Ectodermal cell (in vitro differentiated cells): ENCODE results near the gene DNAJB7. TPM values are rescaled to one million over a fixed set of nuclear protein-coding genes. Genes with fewer than 3 reads are reported as not detected.

Source experiments
- H3K27ac ChIP-seq: 2 replicates; pipeline ENCODE4 v1.7.0; 2013; ENCODE audit warnings: mild to moderate bottlenecking, low read depth, low read length; ENCODE audit not compliant: insufficient read depth, poor library complexity, severe bottlenecking
- H3K27me3 ChIP-seq: 2 replicates; pipeline ENCODE4 v1.7.0; 2013; ENCODE audit warnings: mild to moderate bottlenecking, low read length; ENCODE audit not compliant: insufficient read depth, control insufficient read depth, poor library complexity, severe bottlenecking
- H3K36me3 ChIP-seq: one replicate; pipeline ENCODE4 v1.7.0; 2013; ENCODE audit warnings: low read length; ENCODE audit not compliant: control insufficient read depth, insufficient read depth
- H3K4me1 ChIP-seq: one replicate; pipeline ENCODE4 v1.7.0; 2013; ENCODE audit warnings: low read length; ENCODE audit not compliant: control insufficient read depth, insufficient read depth
- H3K4me3 ChIP-seq: 2 replicates; pipeline ENCODE4 v1.7.0; 2013; ENCODE audit warnings: low read depth, low read length, control low read depth; ENCODE audit not compliant: insufficient read depth
- H3K9me3 ChIP-seq: 2 replicates; pipeline ENCODE4 v1.7.0; 2013; ENCODE audit warnings: mild to moderate bottlenecking, low read length, moderate library complexity; ENCODE audit not compliant: control insufficient read depth
- WGBS, 2 experiments: methylation state at CpG; one replicate each; pipeline ENCODE4 v1.1.7; 2013; ENCODE audit warnings: missing lambda C conversion rate in 2 of 2; 5-methylcytosine and 5-hydroxymethylcytosine counted together
- polyA plus RNA-seq, 4 experiments: library from polyadenylated mRNA; stranded (reverse); fragments of 50-300 nt; gene quantifications; one replicate each; pipeline ENCODE4 v1.2.3, GENCODE V29; 2013

DNAJB7 gene
- polyA plus RNA-seq (2013, experiment 1 of 4) = not detected
- polyA plus RNA-seq (2013, experiment 2 of 4) = not detected
- not detected for polyA plus RNA-seq (2013, experiment 3 of 4)
- polyA plus RNA-seq (2013, experiment 4 of 4) = not detected

DNA sequence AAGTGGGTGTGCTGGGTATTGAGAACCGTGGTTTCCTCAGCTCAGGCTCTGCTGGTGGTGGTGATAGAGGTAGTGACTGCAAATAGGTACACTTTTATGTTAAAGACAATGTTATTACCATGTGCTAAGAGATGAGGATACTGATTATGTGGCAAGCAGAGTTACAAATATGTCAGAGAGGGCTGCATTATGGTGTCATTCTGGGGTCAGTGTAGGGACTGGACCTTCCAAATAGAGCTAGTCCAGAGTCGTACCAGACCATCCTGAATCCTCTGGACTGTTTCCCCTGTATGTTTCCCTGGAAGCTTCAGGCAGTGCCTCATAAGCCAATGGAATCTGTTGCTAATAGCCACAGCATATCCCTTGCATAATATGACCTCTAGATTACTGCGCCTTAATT lies at the start of gene DNAJB7:
TSS of gene DNAJB7 (minus strand) at position 101 of the 400 bp plus-strand sequence. CDS start 119 bp downstream, outside the sequence.
- Histone ChIP-seq H3K9me3 (no peaks in the 10 kb centered on the region), H3K4me3 (no peak within 1 kb of the TSS), H3K4me1 (peaks cover 4% of the 10 kb centered on the region), H3K27me3 (no peaks in the 10 kb centered on the region), H3K36me3 (no peaks in the 10 kb centered on the region), H3K27ac (no peak within 1 kb of the TSS)
- WGBS, 2 experiments = 94 to 95% methylated on average over 3 of the region's 3 CpGs

DNA sequence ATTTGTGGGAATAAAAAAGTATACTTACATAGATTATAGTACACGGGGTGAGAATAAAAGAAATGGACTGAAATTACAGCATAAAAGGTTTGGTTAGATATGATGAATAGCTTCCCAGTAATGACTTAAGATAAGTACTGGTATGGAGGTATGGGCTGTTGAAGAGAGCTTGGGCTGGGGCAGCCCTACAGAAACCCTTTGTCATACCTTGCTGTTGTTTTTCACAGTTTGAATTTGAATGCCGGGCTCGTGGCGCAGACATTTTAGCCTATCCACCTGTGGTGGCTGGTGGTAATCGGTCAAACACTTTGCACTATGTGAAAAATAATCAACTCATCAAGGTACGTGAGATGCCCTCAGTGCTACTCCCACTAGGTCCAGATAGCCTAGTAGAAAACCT lies 47.0 kb upstream of the DNAJB7 start:
- WGBS, 2 experiments = 94 to 97% methylated on average over 6 of the region's 6 CpGs
- no peak overlapping the region for H3K4me3 ChIP-seq
- H3K4me1 ChIP-seq = no peaks in the 10 kb centered on the region
- peaks cover 7% of the 10 kb centered on the region for H3K36me3 ChIP-seq
- no peaks in the 10 kb centered on the region for H3K9me3 ChIP-seq
- H3K27ac ChIP-seq = no peak overlapping the region
- no peaks in the 10 kb centered on the region for H3K27me3 ChIP-seq

DNA sequence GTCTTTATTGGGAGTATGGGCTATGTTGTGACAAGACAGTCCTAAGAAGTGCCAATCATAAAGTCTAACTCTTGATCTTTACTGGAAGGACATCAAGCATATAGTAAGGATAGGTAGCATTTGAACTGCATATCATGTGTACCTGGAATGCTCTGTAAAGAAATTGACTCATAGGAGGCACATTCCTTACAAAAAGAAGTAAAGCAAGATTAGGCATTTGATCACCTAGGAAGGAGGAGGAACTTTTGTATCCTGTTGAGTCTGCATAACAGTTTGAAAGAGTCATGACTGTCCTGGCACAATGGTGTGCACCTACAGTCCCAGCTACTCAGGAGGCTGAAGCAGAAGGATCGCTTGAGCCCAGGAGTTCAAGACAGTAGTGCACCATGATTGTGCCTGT lies 42.2 kb upstream of the DNAJB7 start:
- 90 to 97% methylated on average over 1 of the region's 1 CpG for WGBS, 2 experiments
- H3K4me3 ChIP-seq = no peak overlapping the region
- H3K36me3 ChIP-seq = peaks cover 3% of the 10 kb centered on the region
- no peak overlapping the region for H3K27ac ChIP-seq
- no peaks in the 10 kb centered on the region for H3K9me3 ChIP-seq
- H3K4me1 ChIP-seq = no peaks in the 10 kb centered on the region
- no peaks in the 10 kb centered on the region for H3K27me3 ChIP-seq

DNA sequence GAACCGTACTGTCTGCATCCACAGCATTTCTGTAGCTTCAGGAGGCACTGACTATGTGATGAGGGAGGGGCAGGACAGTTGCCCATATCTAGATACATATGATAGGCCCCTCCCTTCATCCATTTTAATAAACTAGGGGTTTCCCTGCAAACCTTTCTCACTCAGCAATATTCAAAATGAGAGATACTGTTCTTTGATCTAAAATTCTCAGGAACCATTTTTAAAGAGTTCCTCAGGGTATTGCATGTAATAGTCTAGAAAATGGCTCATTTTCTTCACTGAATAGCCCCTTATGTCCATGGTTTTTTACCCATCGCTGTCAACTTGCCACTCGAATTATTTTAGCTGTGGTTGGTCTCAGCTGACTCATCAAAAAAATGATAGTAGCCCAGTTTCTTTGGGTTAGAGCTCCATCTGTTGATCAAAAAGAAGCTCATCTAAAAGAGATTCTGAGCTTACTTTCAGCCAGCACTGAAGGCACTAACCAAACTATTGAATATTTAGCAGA lies 37.0 kb upstream of the DNAJB7 start:
- 78% methylated on average over 2 to 3 of the region's 3 CpGs for whole genome bisulfite sequencing, 2 experiments

DNA sequence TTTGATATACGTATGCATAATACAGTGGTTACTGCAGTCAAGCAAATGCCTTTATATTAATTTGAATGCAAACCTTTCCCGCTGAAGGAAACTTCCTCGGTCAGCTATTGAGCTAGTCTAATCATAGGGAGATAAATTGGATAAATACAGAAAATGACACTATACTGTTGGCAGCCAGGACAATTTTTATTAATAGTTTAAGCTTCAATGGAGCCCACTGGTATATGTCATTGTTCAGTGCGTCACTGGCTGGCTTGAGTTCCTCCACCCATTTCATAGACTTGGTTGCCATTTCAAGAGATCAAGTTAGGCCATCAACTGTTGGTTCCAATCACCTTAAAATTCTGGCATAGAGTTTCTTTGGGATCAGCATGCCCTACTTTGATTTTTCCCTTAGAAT lies 32.5 kb upstream of the DNAJB7 start:
- H3K4me3 ChIP-seq = no peak overlapping the region
- no peaks in the 10 kb centered on the region for H3K9me3 ChIP-seq
- no peak overlapping the region for H3K27ac ChIP-seq
- 97 to 99% methylated on average over 4 of the region's 4 CpGs for WGBS, 2 experiments
- H3K4me1 ChIP-seq = no peaks in the 10 kb centered on the region
- H3K36me3 ChIP-seq = no peaks in the 10 kb centered on the region
- H3K27me3 ChIP-seq = no peaks in the 10 kb centered on the region

More for the DNA sequence above, 37.0 kb upstream of the DNAJB7 start:
- Histone ChIP-seq H3K27me3 (no peaks in the 10 kb centered on the region), H3K4me3 (no peak overlapping the region), H3K36me3 (no peaks in the 10 kb centered on the region), H3K4me1 (no peaks in the 10 kb centered on the region), H3K9me3 (no peaks in the 10 kb centered on the region), H3K27ac (no peak overlapping the region)

DNA sequence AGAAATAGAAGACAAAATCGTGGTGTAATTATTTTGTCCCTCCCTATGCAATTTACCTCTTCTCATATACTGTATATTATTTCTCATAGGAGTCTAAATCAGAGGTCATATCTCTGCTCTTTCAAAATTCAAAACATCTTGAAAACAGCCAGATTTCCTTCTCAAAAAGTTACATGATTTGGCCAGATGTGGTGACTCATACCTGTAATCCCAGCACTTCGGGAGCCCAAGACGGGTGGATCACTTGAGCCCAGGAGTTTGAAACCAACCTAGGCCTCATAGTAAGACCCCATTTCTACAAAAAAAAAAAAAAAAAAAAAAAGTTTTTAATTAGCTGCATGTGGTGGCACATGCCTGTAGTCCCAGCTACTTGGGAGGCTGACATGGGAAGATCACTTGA lies 29.0 kb upstream of the DNAJB7 start:
- H3K4me3 ChIP-seq = no peak overlapping the region
- H3K4me1 ChIP-seq = no peaks in the 10 kb centered on the region
- peaks cover 9% of the 10 kb centered on the region for H3K36me3 ChIP-seq
- H3K27me3 ChIP-seq = no peaks in the 10 kb centered on the region
- H3K9me3 ChIP-seq = no peaks in the 10 kb centered on the region
- no peak overlapping the region for H3K27ac ChIP-seq
- WGBS, 2 experiments = 85 to 98% methylated on average over 3 of the region's 3 CpGs

DNA sequence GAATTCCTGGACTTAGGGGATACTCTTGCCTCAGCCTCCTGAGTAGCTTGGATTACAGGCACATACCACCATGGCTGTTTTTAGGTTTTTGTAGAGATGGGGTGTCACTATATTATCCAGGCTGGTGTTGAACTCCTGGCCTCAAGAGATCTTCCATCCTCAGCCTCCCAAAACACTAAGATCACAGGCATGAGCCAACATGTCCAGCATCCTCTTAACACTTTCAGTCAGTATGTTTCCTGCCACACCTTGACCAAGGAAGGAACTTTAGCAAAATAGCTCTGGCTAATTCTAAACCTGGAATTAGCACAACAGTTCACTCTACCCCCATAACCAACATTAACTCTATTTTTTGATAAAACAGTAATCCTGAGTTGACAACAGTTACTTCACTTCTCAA lies 27.2 kb upstream of the DNAJB7 start:
- Histone ChIP-seq H3K27me3 (no peaks in the 10 kb centered on the region), H3K4me1 (no peaks in the 10 kb centered on the region), H3K4me3 (no peak overlapping the region), H3K9me3 (no peaks in the 10 kb centered on the region), H3K27ac (no peak overlapping the region), H3K36me3 (peaks cover 9% of the 10 kb centered on the region)

DNA sequence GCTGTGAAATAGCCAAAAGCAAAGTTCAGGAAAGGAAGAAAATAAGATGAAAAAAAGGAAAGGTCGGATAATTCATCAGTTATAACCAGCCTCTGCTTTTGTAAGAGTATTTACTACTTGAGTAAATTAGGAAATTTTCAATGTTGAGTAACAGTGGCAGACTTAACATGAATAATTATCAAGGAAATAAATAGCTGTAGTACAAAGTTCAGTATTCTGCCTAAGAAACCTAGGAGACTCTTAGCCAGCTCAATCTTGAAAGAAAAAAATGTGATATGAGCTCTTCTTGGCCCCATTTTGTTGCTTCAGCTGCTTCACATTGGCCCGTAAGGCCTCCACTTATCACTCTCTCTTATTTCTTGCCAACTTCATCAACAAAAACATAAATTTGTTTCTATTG lies 17.0 kb upstream of the DNAJB7 start:
- Histone ChIP-seq H3K36me3 (peaks cover 14% of the 10 kb centered on the region), H3K27ac (no peak overlapping the region)
- 89 to 94% methylated on average over 1 to 2 of the region's 2 CpGs for whole genome bisulfite sequencing, 2 experiments

DNA sequence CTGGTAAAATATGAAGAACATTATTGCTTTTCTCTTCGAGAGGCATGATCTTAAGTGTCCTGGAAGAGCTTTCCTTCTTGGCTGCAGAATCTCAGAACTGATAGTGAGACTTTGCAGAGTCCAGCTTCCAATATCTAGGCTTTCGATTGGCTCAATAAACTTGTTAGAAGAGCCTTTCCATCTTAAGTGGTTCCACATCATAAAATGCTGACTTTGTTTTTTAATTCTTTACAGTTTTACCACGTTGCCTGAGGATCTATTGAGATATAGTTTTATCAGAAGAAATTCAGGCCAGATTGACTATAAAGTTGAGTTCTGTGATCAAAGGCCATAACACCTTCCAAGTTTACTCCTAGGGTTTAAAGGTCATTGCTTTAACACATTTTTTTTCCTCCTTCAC lies 15.6 kb upstream of the DNAJB7 start:
- H3K4me3 ChIP-seq = no peak overlapping the region
- 96 to 100% methylated on average over 3 of the region's 3 CpGs for WGBS, 2 experiments
- H3K9me3 ChIP-seq = no peaks in the 10 kb centered on the region
- peaks cover 7% of the 10 kb centered on the region for H3K36me3 ChIP-seq
- no peaks in the 10 kb centered on the region for H3K4me1 ChIP-seq
- no peak overlapping the region for H3K27ac ChIP-seq
- no peaks in the 10 kb centered on the region for H3K27me3 ChIP-seq

More for the DNA sequence above, 17.0 kb upstream of the DNAJB7 start:
- Histone ChIP-seq H3K9me3 (no peaks in the 10 kb centered on the region), H3K4me1 (no peaks in the 10 kb centered on the region), H3K4me3 (no peak overlapping the region), H3K27me3 (no peaks in the 10 kb centered on the region)

DNA sequence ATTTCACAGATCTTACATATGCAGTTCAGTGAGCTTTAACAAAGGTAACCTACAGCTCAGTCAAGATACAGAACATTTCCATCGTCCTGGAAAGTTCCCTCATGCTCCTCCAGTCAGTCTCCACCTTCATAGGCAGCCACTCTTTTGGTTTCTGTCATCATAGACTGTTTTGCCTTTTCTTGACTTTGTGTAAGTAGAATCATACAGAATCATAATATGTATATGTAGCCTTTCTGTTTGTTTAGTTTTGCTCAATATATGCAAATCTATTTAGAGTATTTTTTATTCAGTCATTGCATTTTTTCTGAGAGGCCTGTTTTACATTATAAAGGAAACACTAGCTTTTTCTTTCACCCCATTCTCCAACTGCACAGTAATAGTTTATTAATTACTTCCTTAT lies 15.0 kb upstream of the DNAJB7 start:
- Histone ChIP-seq H3K27ac (no peak overlapping the region), H3K36me3 (peaks cover 3% of the 10 kb centered on the region), H3K4me3 (no peak overlapping the region), H3K27me3 (no peaks in the 10 kb centered on the region), H3K9me3 (no peaks in the 10 kb centered on the region), H3K4me1 (no peaks in the 10 kb centered on the region)
- 89 to 93% methylated on average over 1 of the region's 1 CpG for WGBS, 2 experiments

DNA sequence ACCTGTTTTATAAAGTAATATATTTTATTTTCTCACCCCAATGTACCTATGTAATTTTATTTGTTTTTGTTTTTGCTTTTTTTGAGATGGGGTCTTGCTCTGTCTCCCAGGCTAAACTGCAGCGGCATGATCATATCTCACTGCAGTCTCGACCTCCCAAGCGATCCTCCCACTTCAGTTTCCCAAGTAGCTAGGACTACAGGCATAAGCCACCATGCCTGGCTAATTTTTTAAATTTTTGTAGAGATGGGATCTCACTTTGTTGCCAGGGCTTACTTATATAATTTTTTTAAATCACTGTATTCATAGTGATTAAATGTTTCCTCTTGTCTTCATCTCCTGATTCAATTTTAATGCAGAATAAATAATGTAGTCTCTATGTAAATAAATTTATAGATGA lies 13.2 kb upstream of the DNAJB7 start:
- no peaks in the 10 kb centered on the region for H3K4me1 ChIP-seq
- H3K9me3 ChIP-seq = no peaks in the 10 kb centered on the region
- WGBS, 2 experiments = 96% methylated on average over 3 of the region's 3 CpGs
- no peaks in the 10 kb centered on the region for H3K27me3 ChIP-seq
- no peak overlapping the region for H3K4me3 ChIP-seq
- H3K36me3 ChIP-seq = no peaks in the 10 kb centered on the region
- no peak overlapping the region for H3K27ac ChIP-seq
